Stimulated activated CD4-positive, alpha-beta T cell treated with anti-CD3 and anti-CD28 coated beads, TNF-alpha, amount 100 ng/mL, for 1 hour (primary cell): ENCODE measurements around the gene JAKMIP1.

Source experiments
- DNase-seq, 3 donors: peaks; one replicate each; pipeline ENCODE4 v3.0.0-alpha.2; 2020; ENCODE audit warnings: low read depth in 3 of 3, low spot score in 1 of 3

JAKMIP1 gene

GRCh38 chr4:6204871-6205566 is 4.7 kb upstream of the JAKMIP1 start:
- DNase-seq = no peak

- DNase-seq = no peak
These were observed 3.7 kb upstream of the JAKMIP1 start for GRCh38 chr4:6204098-6204497.

- DNase-seq = no peak
These were observed 1.3 kb upstream of the JAKMIP1 start for GRCh38 chr4:6201580-6202091.

GRCh38 chr4:6200922-6201362 is 593 bp upstream of the JAKMIP1 start:
- DNase-seq = no peak

GRCh38 chr4:6199422-6199921 is 877 bp downstream of the JAKMIP1 start:
- no peak for DNase-seq

- DNase-seq = no peak
These were observed 1.5 kb downstream of the JAKMIP1 start for GRCh38 chr4:6198768-6199421.

GRCh38 chr4:6198278-6198677 is 2.1 kb downstream of the JAKMIP1 start:
- no peak for DNase-seq

GRCh38 chr4:6197433-6198174 is 2.7 kb downstream of the JAKMIP1 start:
- DNase-seq = no peak

GRCh38 chr4:6196871-6197270 is 3.5 kb downstream of the JAKMIP1 start:
- DNase-seq = no peak

GRCh38 chr4:6196324-6196723 is 4.0 kb downstream of the JAKMIP1 start:
- no peak for DNase-seq

GRCh38 chr4:6195602-6196319 is 4.6 kb downstream of the JAKMIP1 start:
- DNase-seq = no peak

- DNase-seq = no peak
These were observed 5.7 kb downstream of the JAKMIP1 start for GRCh38 chr4:6194458-6195195.

- no peak for DNase-seq
These were observed 7.0 kb downstream of the JAKMIP1 start for GRCh38 chr4:6193399-6193798.

GRCh38 chr4:6192245-6192644 is 8.1 kb downstream of the JAKMIP1 start:
- no peak for DNase-seq

- no peak for DNase-seq
These were observed 8.8 kb downstream of the JAKMIP1 start for GRCh38 chr4:6191448-6192130.

- no peak for DNase-seq
These were observed 9.9 kb downstream of the JAKMIP1 start for GRCh38 chr4:6190486-6190885.

GRCh38 chr4:6189511-6189910 is 10.8 kb downstream of the JAKMIP1 start:
- DNase-seq = no peak

GRCh38 chr4:6188687-6189305 is 11.6 kb downstream of the JAKMIP1 start:
- DNase-seq = no peak

GRCh38 chr4:6184169-6184568 is 16.2 kb downstream of the JAKMIP1 start:
- no peak for DNase-seq
